MM.1S (cell line): Measurements from ENCODE around the gene IFNL4.

Source experiments
- EZH2 ChIP-seq: fragments of 300-600 bp; sonication (generic); optimal IDR thresholded peaks from 2 replicates; pipeline ENCODE3; 2017; ENCODE audit warnings: low read depth, mild to moderate bottlenecking, antibody characterized with exemption, low read length, mixed read lengths
- EZH2phosphoT487 ChIP-seq: fragments of 300-600 bp; sonication (generic); IDR thresholded peaks from 2 replicates; pipeline ENCODE4 v1.6.1; 2018; ENCODE audit warnings: antibody characterized with exemption, low read length
- TF ChIP-seq, protein P1 (sequence below): fragments of 300-600 bp; sonication (generic); IDR thresholded peaks from 2 replicates; pipeline ENCODE4 v1.5.1; 2016; ENCODE audit warnings: antibody characterized with exemption, low read length, mixed read lengths

DNA sequence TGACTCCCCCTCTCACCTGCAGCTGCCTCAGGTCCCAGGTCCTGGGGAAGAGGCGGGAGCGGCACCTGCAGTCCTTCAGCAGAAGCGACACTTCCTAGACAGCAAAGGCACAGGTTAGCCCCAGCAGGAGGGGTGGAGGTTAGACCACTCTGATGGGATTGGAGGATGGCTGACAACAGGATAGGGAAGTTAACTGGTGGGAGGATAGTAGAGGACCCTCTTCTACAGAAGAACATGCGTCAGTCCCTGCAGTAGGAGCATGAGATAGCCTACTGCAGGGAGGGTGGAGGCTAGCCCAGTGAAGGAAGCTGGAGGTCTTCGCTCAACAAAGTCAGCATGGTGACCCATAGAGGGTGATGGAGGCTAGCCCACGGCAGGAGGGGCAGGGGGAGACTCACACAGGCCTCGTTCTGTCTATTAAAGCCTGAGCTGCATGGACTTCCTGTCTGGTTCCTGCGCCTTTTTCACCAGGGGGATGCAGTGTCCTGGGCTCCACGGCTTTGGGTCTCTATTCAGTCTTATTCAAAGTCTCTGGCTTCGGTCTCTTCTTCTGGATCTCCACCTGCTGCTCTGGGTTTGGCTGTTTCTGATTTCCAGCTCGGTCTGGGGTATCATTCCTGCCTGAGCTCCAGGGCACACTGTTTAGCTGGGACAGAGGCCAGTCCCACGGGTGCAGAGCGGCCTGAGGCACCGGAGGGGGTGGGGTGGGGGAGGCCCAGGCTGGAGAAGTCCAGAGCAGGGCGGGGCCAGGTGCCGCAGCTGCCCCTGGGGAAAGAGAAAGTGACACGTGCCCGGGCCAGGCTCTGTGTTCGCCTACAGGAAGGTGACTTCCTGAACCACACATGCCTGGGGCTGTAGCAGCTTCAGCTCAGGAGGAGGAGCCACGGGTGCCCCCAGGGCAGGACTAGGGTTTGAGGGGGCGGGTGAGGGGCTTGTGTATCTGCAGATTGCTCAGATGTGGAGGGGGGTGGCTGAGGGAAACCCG is 11.2 kb downstream of the IFNL4 start:
- TF ChIP-seq, protein P1, sequence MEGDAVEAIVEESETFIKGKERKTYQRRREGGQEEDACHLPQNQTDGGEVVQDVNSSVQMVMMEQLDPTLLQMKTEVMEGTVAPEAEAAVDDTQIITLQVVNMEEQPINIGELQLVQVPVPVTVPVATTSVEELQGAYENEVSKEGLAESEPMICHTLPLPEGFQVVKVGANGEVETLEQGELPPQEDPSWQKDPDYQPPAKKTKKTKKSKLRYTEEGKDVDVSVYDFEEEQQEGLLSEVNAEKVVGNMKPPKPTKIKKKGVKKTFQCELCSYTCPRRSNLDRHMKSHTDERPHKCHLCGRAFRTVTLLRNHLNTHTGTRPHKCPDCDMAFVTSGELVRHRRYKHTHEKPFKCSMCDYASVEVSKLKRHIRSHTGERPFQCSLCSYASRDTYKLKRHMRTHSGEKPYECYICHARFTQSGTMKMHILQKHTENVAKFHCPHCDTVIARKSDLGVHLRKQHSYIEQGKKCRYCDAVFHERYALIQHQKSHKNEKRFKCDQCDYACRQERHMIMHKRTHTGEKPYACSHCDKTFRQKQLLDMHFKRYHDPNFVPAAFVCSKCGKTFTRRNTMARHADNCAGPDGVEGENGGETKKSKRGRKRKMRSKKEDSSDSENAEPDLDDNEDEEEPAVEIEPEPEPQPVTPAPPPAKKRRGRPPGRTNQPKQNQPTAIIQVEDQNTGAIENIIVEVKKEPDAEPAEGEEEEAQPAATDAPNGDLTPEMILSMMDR: no peak
- TF ChIP-seq EZH2 (no peak), EZH2phosphoT487 (no peak)
